ENCODE results near the gene FOSB.

FOSB gene

DNA sequence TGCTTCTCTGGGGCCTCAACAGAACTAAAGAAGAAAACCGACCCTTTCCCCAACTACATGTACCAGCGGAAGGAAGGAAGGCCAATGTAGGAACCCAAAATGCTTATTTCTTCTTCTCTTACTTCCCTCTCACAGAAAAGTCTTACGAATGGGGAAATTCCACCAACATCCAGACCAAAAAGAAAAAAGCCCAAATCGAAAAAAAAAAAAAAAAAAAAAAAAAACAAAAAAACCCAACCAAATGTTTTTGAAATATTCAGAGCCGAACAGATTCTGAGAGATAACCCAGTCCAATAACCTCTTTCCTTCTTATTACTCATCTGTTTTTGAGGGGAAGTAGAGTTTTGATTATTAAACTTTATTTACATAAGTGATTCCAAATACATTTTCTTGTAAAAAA, 34.3 kb downstream of the FOSB start:
- in situ Hi-C loops (cut with MboI; ENCODE audit: low sequenced_read_pairs): loop anchor here (25.0 kb wide), 1 partner anchor 185 kb away; the partner anchor contains the start of genes QPCTL and SNRPD2

DNA sequence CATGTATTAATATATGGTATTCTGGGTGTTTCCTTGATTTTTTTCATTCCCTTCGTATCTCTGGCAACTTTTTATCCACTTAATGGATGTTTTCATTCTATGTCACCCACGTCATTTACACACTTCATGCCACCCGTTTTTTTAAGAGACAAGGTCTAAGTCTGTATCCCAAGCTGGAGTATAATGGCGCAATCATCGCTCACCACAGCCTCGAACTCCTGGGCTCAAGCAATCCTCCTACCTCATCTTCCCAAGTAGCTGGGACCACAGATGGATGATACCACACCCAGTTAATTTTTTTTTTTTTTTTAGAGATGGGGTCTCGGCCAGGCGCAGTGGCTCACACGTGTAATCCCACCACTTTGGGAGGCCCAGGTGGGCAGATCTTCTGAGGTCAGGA, 36.1 kb downstream of the FOSB start:
- in situ Hi-C loops (cut with MboI; ENCODE audit: low sequenced_read_pairs): loop anchor here (25.0 kb wide), 1 partner anchor 183 kb away; the partner anchor contains the start of genes QPCTL and SNRPD2

DNA sequence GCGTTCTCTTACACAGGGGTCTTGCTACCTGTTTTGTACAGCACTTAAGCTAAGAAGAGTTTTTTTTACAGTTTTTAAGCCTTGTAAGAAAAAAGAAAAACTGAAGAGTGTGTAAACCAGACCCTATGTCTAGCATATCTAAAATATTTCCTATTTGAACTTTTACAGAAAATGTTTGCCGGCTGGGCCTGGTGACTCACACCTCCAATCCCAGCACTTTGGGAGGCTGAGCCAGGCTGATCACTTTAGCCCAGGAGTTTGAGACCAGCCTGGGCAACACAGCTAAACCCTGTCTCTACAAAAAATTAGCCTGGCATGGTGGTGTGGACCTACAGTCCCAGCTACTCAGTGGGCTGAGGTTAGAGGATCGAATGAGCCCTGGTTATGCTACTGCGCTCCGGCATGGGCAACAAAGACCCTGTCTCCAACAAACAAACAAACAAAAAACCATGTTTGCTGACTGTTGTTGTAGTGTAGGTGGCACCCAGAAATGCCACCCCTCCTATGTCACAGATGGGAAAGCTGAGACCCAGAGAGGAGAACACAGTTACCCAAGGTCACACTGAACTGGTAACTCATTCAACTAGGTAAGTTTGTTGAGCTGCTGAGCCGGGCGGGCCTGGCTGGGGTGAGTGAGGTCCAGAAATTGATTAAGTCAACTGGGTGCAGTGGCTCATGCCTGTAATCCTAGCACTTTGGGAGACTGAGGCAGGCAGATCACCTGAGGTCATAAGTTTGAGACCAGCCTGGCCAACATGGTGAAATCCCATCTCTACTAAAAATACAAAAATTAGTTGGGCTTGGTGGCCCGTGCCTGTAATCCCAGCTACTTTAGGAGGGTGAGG, 37.6 kb downstream of the FOSB start:
- in situ Hi-C loops (cut with MboI; ENCODE audit: low sequenced_read_pairs): loop anchor here (25.0 kb wide), 1 partner anchor 182 kb away; the partner anchor contains the start of genes QPCTL and SNRPD2

DNA sequence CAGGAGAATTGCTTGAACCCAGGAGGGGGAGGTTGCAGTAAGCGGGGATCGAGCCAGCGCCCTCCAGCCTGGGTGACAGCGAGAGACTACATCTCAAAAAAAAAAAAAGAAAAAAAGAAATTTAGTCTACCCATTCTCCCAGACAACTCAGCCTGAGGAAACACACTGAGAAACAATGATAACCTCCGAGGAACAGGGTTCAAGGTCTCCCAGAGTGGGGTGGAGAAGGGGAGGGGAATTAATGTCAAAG, 38.1 kb downstream of the FOSB start:
- in situ Hi-C loops (cut with MboI; ENCODE audit: low sequenced_read_pairs): loop anchor here (25.0 kb wide), 1 partner anchor 181 kb away; the partner anchor contains the start of genes QPCTL and SNRPD2

DNA sequence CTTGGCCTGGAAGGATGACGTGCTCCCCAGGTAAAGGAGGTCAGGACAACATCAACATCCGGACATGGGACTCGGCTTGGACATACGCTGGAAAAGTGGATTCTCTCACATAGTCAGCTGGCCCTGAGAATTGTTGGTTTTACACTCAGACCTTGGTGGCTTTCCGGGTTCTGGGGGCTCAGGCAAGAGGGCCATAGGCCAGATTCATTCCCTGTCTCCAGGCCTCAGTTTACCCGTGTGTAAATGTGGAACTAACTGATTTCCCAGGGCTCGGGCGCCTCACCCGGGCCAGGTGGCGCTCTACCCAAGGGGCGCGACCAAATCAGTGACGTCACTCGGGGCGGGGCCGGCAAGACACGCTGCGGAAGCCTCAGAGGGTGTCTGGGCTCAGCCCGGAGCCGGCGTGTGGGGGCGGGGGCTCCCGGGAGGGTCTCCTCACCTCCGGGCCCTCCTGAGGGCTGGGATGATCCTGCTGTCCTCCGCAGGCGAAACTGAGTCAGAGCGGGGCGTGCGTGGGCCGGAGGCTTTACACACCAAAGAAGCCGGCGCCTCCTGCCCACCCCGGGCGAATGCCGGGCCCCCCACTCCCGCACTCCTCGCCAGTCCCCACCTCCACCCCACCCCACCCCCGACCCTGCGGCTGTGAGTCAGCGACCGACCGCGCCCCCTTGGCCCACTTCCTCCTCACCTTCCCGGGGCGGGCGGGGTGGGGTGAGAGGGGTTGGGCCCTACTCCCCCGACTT, 38.6 kb downstream of the FOSB start:
- in situ Hi-C loops (cut with MboI; ENCODE audit: low sequenced_read_pairs): loop anchor here (25.0 kb wide), 1 partner anchor 181 kb away; the partner anchor contains the start of genes QPCTL and SNRPD2

DNA sequence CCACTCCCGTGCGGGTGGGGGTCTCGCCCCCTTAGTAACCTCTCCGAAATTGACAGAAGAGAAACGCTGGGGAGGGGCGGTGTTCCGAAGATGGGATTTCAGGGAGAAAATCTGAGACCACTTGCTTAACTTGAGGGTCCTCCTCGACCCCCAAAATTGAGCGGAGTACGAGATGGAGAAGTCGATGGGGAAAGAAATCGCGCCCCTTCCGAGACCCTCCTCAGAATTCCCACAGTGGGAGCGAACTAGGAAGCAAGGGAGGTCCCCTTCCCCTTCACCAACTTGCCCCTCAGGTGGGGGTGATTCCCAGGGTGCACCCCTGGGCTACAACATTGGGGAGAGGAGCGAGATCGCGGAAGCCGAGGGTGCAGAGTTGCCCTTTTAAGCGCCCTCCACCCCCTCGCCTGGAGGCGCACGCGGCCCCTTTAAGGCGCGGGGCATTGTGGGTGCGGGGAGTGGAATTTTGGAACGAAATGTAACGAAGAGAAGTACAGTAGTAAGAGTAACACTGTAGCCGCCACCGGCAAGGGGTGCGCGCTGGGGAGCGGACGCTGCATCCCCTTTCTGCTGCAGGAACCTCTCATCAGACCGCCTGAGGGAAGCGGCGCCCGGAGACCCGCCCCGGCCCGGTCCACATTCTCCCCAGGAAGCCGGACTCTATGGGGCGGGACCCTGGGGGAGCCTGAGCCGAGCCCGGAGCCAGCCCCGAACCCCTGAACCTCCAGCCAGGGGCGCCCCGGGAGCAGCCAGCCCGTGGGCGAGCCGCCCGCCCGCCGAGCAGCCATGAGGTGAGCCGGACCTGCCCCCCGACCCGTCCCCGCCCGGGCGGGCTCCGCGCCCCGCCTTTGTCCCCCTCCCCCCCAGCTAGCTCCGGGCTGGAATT, 39.4 kb downstream of the FOSB start, which contains the start of gene VASP:
Gene VASP (plus strand): TSS at position 491 of the 883 bp plus-strand sequence. CDS start 293 bp downstream, at position 784.
- in situ Hi-C loops (cut with MboI; ENCODE audit: low sequenced_read_pairs): loop anchor here (25.0 kb wide), 1 partner anchor 180 kb away; the partner anchor contains the start of genes QPCTL and SNRPD2

DNA sequence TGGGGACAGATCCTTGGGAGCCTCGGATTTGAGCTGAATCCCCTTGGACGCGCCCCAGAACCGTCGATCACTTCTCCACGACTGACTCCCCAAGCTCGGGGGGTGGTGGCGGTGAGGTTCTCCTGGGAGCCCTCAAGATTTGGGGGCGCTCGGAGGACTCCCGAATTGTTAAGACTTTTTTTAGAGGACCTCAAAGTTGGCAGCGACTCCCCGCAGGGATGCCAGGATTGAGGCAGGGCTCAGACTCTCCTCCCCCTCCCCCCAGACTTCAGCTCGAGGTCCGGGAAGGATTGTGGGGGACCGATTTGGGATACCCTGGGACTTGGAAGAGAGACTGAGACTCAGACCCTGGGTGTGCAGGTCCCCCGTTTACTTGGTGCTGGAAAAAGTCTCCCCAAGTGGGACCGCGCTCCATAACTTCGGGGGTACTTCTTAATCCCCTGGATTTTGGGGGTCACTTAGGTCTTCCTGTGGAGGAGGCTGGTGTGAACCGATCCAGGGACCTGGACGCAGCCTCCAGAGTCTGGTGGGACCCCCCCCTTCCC, 40.1 kb downstream of the FOSB start:
- in situ Hi-C loops (cut with MboI; ENCODE audit: low sequenced_read_pairs): loop anchor here (25.0 kb wide), 1 partner anchor 179 kb away; the partner anchor contains the start of genes QPCTL and SNRPD2

DNA sequence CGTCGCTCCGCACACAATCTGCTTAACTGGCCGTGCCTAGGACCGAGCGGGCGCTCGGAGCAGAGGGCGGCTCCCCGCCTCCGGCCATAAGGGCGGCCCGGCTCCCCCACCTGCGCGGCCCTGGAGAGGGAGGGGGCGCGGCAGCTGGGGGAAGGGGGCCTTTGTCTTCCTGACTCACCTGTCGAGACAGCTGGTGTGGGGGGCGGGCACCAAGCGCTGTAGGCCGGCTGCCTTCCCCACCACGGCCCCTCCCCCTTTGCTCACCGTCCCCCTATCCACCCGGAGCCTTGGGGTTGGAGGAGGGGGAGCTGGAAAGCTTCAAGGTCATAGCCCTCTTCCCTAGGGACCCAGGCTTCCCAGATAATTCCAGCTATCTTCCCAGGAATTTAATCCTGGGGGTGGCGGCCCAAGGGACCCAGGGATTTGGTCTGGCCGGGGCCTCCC, 40.6 kb downstream of the FOSB start:
- in situ Hi-C loops (cut with MboI; ENCODE audit: low sequenced_read_pairs): loop anchor here (25.0 kb wide), 1 partner anchor 179 kb away; the partner anchor contains the start of genes QPCTL and SNRPD2

DNA sequence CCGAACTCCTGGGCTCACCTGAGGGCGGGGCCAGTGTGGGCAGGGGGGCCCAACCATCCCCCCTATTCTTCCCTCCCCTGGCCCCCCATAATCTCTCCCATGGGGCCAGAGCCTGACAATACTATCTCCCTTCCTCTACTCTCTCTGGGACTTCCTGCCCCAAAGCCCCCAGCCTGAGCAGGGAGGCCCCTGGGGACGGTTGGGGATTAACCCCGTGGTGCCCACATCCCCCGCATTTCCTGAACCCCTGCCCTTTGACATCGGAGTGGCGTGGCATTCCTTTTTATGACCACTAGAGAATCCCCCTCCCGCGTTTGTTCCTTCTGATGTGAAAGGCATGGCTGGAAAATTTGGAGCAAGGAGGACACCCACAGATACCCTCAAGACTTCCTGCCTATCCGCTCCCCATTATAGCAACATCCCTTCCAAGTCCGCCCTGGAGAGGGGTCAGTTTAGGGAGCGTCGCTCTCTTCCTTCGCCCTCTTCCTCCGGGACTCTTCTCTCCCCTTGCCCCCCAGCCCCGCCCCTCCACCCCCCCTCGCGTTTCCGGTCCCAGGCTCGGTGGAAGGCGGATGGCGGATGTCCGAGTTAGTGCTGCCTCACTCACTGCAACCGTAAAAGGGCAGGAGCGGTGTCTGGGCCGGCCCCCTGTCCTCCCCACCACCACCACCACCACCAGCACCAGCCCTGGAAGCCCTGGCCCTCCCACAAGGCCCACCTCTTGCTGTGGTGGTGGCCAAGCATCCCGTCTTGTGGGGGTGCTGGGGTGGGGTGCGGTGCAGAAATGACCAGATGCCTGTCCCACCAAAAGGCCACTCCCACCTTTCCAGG, 41.3 kb downstream of the FOSB start:
- in situ Hi-C loops (cut with MboI; ENCODE audit: low sequenced_read_pairs): loop anchor here (25.0 kb wide), 1 partner anchor 178 kb away; the partner anchor contains the start of genes QPCTL and SNRPD2

DNA sequence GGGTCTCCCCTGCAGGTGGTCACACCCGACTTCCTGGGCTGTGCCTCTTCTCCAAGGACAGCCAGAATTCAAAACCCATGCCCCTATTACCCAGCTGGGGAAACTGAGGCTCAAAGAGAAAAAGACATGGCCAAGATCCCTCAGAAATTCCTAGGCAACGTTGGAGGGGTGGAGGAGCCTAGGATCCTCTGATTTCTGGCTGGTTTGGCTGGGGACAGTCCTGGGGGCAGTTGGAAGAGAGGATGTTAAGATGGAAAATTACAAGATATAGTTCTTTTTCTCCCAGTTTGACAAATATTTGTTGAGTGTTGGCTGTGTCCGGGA, 41.9 kb downstream of the FOSB start:
- in situ Hi-C loops (cut with MboI; ENCODE audit: low sequenced_read_pairs): loop anchor here (25.0 kb wide), 1 partner anchor 178 kb away; the partner anchor contains the start of genes QPCTL and SNRPD2

DNA sequence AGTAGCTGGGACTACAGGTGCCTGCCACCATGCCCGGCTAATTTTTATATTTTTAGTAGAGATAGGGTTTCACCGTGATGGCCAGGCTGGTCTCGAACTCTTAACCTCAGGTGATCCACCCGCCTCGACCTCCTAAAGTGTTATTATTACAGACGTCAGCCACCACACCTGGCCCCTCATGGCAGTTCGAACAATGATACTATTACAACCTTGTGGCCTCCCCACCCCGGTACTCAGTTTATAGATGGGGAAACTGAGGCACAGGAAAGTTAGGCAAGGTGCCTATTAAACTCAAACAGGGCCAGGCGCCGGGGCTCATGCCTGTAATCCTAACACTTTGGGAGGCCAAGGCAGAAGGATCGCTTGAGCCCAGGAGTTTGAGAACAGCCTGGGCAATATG, 42.6 kb downstream of the FOSB start:
- in situ Hi-C loops (cut with MboI; ENCODE audit: low sequenced_read_pairs): loop anchor here (25.0 kb wide), 1 partner anchor 177 kb away; the partner anchor contains the start of genes QPCTL and SNRPD2

DNA sequence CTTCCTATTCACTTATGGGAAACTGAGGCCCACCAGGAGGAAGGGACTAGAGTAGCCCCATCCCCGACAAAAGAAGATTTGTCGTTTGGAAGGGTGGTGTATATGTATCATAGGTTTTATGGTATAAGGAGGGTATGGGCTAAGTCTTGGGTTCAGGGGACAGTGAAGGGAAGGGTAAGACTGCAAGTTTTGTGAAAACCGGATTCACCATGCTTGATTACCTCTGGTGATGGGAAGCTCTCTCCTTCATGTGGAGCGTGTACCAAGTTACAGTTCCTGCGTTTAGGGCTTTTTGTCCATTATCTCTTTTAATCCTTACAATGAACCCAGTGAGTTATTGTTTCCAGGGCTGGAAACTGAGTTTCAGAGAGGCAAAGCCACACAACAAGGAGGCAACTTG, 43.3 kb downstream of the FOSB start:
- in situ Hi-C loops (cut with MboI; ENCODE audit: low sequenced_read_pairs): loop anchor here (25.0 kb wide), 1 partner anchor 176 kb away; the partner anchor contains the start of genes QPCTL and SNRPD2

DNA sequence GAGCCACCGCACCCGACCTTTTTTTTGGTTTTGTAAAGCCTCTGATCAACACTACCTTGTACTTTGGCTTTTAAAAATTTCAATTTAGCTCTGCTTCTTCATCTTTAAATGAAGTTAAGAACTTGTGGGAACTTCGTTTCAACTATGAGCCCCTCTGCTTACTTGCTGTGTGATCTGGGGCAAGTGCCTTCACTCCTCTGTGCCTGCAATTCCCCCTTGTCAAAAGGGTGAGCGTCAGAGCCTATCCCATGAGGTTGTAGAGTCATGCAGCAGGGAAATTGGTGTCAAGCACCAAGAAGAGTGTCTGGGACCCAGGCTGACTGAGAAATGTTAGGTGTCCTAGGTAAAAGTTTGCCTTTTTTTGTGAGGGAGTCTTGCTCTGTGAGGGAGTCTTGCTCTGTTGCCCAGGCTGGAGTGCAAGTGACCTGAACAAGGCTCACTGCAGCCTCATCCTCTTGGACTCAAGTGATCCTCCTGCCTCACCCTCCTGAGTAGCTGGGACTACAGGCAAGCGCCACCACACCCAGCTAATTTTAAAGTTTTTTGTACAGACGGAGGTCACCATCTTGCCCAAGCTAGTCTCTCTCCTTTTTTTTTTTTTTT, 45.2 kb downstream of the FOSB start:
- in situ Hi-C loops (cut with MboI; ENCODE audit: low sequenced_read_pairs): loop anchor here (25.0 kb wide), 1 partner anchor 174 kb away; the partner anchor contains the start of genes QPCTL and SNRPD2

DNA sequence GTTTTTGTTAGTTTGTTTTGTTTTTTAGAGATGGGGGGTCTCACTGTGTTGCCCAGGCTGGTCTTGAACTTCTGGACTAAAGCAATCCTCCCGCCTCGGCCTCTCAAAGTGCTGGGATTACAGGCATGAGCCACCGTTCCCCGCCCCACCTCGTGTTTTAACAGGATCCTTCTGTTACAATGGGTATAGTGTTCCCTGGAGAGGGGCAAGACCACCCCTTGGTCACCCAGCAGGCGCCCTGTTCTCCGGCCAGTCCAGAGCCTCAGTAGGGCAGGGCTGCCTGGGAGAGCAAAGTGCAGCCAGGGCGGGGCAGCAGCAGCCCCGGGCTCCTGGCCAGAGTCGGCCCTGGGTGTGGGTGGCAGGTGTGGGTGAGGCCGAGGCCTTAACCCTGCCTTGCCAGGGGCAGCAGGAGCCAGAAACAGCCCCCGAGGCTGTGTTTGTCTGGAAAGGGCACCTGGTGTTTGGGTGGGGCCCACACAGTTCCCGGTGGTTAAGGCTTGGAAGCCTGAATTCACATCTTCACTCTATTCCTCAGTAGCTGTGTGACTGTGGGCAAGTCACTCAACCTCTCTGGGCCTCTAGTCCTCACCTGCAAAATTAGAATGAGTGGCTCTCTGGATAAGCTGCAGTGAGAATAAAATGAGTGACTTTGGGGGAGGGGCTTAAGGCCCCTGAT, 46.7 kb downstream of the FOSB start:
- in situ Hi-C loops (cut with MboI; ENCODE audit: low sequenced_read_pairs): loop anchor here (25.0 kb wide), 1 partner anchor 173 kb away; the partner anchor contains the start of genes QPCTL and SNRPD2

DNA sequence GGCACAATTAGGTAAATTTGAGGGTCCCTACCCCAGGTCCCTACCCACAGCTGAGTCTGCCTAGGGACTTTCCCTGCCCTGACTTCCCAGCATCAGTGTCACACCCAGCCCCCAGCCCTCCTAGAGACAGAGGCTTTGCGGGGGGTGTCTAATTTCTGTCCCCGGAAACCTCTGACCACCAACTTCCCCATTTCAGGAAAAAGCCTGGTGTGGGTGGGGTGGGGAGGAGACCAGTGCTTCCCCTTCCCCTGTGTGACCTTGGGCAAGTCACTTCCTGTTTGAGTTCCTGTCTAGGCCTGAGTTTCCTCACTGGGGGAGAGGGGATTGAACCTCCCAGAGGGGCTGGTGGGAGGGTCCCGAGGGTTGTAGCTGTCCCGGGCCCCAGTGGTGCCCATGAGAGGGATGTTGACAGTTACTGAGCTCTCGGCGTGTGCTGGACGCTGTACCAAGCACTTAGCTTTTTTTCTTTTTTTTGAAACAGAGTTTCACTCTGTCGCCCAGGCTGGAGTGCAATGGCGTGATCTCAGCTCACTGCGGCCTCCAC, 47.4 kb downstream of the FOSB start:
- in situ Hi-C loops (cut with MboI; ENCODE audit: low sequenced_read_pairs): loop anchor here (25.0 kb wide), 1 partner anchor 172 kb away; the partner anchor contains the start of genes QPCTL and SNRPD2

DNA sequence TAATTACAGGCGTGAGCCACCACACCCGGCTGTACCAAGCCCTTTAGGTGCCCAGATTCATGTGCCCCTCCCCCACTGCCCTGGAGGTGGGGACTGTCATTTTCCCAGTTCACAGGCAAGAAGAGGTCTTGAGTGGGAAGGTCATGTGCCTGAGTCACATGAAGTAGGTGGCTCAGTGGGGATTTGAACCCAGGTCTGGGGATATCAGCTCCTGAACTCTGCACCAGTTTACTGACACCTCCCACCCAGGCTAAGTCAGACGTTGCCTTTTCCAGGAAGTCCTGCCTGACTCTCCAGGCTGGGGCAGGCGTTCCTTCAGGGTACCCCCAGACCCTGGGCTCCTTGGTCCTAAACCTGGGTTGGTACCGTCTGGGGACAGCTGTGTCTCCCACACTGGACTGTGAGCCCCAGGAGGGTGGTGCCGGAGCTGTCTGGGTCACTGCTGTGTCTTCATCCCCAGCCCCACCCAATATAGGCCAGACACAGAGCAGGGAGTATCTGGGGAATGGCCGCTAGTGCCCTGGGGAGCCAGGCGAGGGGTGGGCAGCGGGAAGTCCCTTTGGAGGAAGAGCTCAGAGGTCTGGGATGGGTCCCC, 48.1 kb downstream of the FOSB start:
- in situ Hi-C loops (cut with MboI; ENCODE audit: low sequenced_read_pairs): loop anchor here (25.0 kb wide), 1 partner anchor 171 kb away; the partner anchor contains the start of genes QPCTL and SNRPD2

DNA sequence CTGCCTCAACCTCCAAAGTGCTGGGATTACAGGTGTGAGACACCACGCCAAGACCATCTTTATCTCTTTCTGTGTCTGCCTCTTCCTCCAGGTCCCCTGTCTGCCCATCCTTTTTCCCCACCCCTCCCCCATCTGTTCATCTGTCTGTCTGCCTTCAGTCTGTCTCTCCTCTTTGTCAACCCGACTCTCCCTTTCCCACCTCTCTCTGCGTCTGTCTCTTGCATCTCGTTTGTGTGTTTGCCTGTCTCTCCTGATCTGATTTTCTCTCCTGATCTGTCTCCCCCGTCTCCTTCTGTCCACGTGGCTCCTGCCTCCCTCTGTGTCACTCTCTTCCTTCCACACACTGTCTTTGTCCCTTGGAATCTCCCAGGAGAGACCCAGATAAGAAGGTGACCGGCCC, 49.4 kb downstream of the FOSB start:
- in situ Hi-C loops (cut with MboI; ENCODE audit: low sequenced_read_pairs): loop anchor here (25.0 kb wide), 1 partner anchor 170 kb away; the partner anchor contains the start of genes QPCTL and SNRPD2

Measured in hTERT RPE-1 (cell line).